GM19238 (cell line): ENCODE data around the gene MRPL33.
"Not testable (repeated sequence)": the region's sequence is repeated elsewhere in the genome, so short reads cannot be mapped to it uniquely, and the experiment has no call there.

Experiments
- DNase-seq: peaks from one replicate; pipeline ENCODE4 v3.0.0; 2011; ENCODE audit warnings: low spot score; ENCODE audit not compliant: insufficient read length

The MRPL33 gene

GRCh38 chr2:27741673-27742072, 29.8 kb upstream of the MRPL33 start:
- no peak for DNase-seq

GRCh38 chr2:27742571-27742970, 28.9 kb upstream of the MRPL33 start:
- no peak for DNase-seq

GRCh38 chr2:27745494-27745893, 26.0 kb upstream of the MRPL33 start:
- DNase-seq = not testable (repeated sequence)

GRCh38 chr2:27746325-27746724, 25.2 kb upstream of the MRPL33 start:
- no peak for DNase-seq

- DNase-seq = no peak
Measured at GRCh38 chr2:27747827-27748352, 23.6 kb upstream of the MRPL33 start.

GRCh38 chr2:27748803-27749554, 22.5 kb upstream of the MRPL33 start:
- not testable (repeated sequence) for DNase-seq

GRCh38 chr2:27751377-27751776, 20.1 kb upstream of the MRPL33 start:
- DNase-seq = no peak

GRCh38 chr2:27752551-27753237, 18.8 kb upstream of the MRPL33 start:
- no peak for DNase-seq

- DNase-seq = peak; percentile 28
Measured at GRCh38 chr2:27754138-27754588, 17.4 kb upstream of the MRPL33 start.

- no peak for DNase-seq
Measured at GRCh38 chr2:27754831-27755230, 16.7 kb upstream of the MRPL33 start.

- DNase-seq = no peak
Measured at GRCh38 chr2:27756091-27756490, 15.4 kb upstream of the MRPL33 start.

GRCh38 chr2:27756544-27757498, 14.7 kb upstream of the MRPL33 start:
- no peak for DNase-seq

GRCh38 chr2:27762951-27763906, 8.3 kb upstream of the MRPL33 start:
- DNase-seq = no peak

- DNase-seq = no peak
Measured at GRCh38 chr2:27763907-27764267, 7.6 kb upstream of the MRPL33 start.

- DNase-seq = not testable (repeated sequence)
Measured at GRCh38 chr2:27764526-27764925, 7.0 kb upstream of the MRPL33 start.

- no peak for DNase-seq
Measured at GRCh38 chr2:27765621-27766286, 5.8 kb upstream of the MRPL33 start.

GRCh38 chr2:27766287-27766661, 5.2 kb upstream of the MRPL33 start:
- DNase-seq = no peak

GRCh38 chr2:27771202-27771547, 344 bp upstream of the MRPL33 start:
- DNase-seq = no peak

- DNase-seq = no peak
Measured at GRCh38 chr2:27772804-27773203, 1.3 kb downstream of the MRPL33 start.

GRCh38 chr2:27773959-27774358, 2.4 kb downstream of the MRPL33 start:
- no peak for DNase-seq
